Activated gamma-delta T cell treated with Interleukin-2 at 50 U/mL for 16 hours (primary cell): ENCODE measurements around the gene TPX2.

Experiments used
- DNase-seq: peaks from one replicate; pipeline ENCODE4 v3.0.0-alpha.2; 2020

The TPX2 gene, protein sequence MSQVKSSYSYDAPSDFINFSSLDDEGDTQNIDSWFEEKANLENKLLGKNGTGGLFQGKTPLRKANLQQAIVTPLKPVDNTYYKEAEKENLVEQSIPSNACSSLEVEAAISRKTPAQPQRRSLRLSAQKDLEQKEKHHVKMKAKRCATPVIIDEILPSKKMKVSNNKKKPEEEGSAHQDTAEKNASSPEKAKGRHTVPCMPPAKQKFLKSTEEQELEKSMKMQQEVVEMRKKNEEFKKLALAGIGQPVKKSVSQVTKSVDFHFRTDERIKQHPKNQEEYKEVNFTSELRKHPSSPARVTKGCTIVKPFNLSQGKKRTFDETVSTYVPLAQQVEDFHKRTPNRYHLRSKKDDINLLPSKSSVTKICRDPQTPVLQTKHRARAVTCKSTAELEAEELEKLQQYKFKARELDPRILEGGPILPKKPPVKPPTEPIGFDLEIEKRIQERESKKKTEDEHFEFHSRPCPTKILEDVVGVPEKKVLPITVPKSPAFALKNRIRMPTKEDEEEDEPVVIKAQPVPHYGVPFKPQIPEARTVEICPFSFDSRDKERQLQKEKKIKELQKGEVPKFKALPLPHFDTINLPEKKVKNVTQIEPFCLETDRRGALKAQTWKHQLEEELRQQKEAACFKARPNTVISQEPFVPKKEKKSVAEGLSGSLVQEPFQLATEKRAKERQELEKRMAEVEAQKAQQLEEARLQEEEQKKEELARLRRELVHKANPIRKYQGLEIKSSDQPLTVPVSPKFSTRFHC

DNA sequence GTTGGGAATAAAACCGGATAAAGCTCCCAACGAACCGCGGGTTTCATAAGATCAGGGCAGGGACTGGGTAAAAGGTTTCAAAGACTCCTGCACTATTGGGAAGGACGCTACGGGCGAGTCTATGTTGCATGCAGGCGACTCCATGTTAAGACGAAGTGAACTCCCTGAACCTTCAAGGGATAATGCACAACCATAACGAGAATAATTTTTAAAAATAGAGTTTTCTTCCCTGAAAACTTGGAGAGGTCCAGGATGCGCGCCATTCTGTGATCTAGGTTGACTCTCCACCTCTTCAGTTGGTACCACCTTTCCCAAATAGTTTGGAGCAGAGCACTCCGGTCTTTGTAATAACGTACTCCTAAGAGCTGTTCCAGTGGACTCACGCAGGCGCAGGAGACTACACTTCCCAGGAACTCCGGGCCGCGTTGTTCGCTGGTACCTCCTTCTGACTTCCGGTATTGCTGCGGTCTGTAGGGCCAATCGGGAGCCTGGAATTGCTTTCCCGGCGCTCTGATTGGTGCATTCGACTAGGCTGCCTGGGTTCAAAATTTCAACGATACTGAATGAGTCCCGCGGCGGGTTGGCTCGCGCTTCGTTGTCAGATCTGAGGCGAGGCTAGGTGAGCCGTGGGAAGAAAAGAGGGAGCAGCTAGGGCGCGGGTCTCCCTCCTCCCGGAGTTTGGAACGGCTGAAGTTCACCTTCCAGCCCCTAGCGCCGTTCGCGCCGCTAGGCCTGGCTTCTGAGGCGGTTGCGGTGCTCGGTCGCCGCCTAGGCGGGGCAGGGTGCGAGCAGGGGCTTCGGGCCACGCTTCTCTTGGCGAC lies at the start of gene TPX2:
TSS of gene TPX2 (plus strand) at position 562 of the 821 bp plus-strand sequence. CDS start 18,187 bp downstream, outside the sequence.
- DNase-seq, result peak; percentile 71

DNA sequence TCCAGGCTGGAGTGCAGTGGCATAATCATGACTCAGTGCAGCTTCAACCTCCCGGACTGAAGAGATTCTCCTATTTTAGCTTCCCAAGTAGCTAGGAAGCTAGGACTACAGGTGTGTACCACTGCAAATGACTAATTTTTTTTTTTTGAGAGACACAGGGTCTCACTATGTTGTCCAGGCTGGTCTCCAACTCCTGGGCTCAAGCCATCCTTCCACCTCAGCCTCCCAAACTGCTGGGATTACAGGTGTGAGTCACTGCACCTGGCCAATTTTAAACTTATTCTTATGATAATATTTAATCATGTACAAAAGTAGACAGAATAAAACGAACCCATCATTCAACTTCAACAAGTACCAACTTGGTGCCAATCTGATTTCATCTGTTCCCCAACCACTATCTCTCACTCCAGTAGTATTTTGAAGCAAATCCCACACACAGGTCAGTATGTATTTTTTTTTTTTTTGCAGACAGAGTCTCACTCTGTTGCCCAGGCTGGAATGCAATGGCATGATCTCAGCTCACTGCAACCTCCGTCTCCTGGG lies 48.9 kb upstream of the TPX2 start:
- no peak for DNase-seq

DNA sequence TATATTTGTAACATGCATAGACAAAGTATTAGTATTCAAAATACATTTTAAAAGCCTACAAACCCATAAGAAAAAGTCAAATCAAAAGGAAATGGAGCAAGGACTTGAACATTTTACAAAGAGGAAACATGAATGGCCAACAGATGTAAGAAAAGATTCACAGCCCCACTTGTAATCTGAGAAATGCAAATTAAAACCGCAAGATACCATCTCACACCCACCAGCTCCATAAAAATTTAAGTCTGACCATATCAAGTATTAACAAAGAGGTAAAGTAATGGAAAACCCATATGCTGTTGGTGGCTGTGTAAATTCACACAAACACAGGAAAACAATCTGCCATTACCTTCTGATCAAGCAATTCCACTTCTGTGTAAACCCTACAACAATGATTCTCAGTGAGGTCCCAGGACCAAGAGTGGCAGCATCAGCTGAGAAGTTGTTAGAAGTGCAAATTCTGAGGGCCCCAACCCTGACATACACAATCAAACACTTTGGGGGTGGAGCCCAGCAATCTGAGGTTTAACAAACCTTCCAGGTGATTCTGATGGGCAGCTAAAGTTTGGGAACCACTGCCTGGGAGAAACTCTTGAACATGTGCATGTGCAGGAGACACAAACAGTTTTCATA lies 47.3 kb upstream of the TPX2 start:
- DNase-seq, result no peak

DNA sequence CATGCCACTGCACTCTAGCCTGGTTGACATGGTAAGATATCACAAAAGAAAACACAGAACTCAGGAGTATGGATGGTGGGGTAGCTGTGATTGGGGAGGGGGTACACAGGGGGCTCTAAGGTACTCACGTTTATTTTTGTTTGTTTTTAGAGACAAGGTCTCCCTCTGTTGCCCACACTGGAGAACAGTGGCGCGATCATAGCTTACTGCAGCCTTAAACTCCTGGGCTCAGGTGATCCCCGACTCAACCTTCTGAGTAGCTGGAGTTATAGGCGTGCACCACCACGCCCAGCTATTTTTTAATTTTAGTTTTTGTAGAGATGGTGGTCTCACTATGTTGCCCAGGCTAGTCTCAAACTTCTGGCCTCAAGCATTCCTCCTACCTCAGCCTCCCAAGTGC lies 45.7 kb upstream of the TPX2 start:
- DNase-seq, result no peak

DNA sequence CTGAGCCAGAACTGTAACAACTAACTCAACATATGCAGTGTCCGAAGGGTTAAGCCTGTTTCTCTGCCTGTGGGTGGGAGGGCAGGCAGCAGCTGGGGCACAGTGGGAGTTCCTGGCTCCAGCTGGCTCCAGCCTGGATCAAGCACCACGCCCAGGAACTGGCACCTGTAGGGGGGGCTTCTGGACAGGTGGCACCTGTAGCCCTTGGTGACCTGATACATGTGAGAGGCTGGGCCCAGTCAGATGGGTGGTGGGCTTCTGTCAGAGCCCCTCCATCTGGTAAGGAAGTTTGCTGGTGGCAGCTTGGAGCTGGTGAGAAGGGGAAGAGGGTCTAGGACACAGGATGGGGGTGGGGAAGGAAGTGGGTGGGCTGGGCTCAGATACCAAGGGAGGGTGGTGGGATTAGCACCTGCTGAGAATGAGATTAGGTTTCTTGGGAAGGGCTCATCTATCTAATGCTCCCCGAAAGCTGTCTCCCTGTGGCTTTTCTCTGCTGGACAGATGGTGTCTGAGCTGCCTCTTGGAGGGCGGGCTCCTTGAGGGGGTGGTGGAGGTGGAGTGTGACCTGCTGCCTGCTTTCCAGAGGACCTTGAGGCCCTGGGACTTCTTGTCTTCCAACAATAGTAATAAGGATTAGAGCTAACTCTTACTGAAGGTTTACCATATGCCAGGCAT lies 45.0 kb upstream of the TPX2 start:
- no peak for DNase-seq

DNA sequence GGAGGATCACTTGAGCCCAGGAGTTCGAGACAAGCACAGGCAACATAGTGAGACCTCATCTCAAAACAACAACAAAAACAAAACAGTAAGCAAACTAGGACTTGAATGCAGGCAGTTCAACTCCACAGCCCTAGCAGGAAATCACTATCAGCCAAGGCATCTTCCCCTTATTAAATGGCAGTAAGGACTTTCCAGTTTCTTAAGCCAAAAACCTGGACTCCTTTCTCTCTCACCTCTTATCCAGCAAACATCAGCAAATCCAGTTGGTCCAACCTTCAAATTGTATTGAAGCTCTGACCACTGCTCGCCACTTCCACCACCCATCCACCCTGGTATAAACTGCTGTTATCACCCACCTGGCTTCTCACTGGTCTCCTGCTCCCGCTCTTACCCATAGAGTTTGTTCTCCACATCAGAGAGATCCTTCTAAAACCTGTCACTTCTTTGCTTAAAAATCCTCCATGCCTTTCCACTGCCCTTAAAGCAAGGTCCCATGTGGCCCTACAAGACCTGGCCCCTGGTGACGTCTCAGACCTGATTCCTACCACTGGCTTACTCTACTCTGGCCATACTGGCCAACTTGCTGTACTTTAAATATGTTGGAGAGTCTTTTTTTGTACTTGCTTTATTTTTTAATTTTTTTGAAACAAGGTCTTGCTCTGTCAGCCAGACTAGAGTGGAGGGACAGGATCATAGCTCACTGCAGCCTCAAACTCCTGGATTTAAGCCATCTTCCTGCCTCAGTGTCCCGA lies 44.1 kb upstream of the TPX2 start:
- DNase-seq, result no peak

DNA sequence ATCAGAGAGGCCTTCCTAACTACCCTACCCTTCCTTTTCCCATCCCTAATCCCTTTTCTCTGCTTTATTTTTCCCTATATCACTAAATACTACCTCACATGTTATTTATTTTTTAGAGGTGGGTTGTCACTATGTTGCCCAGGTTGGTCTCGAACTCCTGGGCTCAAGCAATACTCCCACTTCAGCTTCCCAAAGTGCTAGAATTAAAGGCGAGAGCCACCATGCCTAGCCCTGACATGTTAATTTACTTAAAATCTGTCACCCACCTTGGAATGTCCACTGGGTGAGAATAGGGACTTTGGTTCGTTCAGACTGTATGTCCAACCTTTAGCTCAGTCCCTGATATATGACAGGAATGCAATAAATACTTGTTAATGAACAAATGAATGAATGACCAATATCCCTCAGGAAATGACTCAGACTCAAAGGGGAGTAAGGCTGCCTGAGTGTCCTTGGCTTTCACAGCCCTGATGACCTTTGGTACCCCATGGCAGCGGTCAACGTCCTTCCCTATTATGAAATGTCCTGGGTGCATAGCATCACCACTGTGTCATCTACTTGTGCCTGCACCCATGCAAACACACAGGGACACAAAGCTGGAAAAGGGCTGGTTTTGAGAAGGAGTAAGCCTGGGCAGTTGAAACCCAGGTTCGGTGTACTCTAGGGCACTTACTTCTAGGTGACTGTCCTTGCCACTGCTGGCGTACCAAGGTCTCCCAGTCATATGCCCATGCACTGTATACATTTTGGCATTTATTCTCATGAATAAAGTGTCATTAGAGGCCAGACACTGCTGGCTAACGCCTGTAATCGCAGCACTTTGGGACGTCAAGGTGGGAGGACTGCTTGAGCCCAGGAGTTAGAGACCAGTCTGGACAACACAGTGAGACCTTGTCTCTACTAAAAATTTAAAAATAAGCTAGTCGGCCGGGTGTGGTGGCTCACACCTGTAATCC lies 43.0 kb upstream of the TPX2 start:
- no peak for DNase-seq

DNA sequence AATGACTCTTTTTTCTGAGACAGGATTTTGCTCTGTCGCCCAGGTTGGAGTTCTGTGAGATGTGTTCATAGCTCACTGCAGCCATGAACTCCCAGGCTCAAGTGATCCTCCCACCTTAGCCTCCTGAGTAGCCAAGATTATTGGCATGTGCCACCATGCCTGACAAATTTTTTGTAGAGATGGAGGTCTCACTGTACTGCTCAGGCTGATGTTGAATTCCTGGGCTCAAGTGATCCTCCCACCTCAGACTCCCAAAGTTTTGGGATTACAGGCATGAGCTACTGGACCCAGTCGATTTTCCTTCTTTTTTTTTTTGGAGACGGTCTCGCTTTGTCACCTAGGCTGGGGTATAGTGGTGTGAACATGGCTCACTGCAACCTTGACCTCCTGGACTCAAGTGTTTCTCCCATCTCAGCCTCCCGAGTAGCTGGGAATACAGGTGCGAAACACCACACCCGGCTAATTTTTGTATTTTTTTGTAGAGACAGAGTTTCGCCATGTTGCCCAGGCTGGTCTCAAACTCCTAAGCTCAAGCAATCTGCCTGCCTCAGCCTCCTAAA lies 40.8 kb upstream of the TPX2 start:
- DNase-seq, result no peak

DNA sequence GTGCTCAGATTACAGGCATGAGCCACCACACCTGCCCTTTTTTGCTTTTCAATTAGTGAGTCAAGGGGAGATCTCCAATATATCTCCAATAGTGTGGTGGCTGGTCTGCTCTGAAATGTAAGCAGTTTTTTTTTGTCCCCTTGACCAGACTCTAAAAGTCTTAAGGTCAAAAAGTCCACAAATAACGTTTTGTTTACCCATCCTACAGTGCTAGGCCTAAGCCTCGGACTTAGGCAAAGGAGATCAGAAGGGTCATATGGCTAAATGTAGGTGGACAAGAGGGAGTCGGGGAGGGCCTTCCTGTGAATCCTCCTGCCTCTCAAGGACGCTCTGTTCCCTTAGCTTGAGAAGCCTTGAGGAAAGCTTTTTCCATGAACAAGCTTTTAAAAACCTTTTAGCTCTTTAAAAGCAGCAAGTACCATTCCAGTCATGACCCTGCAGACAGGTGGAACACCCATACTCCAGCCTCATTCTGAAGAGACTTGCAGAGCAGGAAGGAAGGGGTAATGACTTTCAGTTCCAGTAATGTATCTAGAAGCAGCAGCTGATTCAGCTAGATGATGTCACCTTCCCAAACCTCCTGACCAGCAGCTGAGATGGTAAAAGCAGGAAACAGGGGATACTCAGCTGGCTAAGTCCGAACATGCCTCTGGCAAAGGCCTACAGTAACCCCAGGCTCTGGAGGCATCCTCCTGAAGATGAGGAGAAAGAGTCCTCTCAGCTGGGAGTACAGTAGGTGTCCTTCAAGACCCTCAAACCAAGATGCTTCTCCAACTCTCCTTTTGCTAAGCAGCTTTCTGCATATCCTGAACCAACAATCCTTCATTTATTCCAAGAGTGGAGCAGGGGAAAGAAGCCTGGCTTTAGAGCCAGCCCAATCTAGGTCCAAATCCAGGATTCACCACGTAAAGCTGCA lies 40.0 kb upstream of the TPX2 start:
- DNase-seq, result no peak

DNA sequence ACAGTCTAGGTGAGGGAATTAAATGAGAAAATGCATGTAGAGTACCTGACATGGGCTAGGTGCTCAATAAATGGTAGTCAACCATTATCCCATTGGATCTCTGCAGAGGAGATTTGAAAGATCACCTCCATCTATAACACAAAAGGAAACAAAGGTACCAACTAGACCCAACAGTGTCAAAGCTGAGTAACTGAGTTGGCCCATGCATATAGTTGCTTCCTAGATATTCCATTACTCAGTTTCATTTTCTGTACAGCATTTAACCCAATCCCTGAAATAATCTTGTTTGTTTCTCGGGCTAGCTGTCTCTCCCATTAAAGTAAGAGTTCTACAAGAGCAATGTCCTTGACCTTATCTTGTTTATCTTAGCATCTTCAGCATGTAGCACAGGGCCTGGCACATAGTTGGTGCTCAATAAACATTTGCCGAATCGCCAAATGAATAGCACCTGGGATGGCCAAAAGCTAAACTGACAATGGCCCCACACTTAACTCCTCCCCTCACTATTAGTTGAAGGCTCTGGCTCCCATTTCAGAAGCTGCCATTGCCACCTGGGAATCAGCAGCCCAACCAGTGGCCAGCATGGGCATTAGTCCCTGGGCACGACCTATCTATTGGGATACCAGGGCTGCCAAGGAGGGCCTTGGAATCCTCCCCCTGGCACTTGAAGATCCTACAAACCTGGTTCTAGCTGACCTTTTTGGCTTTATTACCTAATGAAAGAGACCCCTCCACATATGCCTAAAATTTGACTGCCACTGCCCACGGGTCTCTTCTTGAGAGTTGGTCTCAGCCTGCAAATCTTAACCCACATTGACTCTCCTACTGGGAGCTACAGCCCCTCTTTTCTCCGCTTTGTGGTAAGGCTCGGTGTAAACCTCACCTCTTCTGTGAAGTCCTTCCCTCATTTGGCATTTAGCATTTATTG lies 39.0 kb upstream of the TPX2 start:
- DNase-seq, result no peak

DNA sequence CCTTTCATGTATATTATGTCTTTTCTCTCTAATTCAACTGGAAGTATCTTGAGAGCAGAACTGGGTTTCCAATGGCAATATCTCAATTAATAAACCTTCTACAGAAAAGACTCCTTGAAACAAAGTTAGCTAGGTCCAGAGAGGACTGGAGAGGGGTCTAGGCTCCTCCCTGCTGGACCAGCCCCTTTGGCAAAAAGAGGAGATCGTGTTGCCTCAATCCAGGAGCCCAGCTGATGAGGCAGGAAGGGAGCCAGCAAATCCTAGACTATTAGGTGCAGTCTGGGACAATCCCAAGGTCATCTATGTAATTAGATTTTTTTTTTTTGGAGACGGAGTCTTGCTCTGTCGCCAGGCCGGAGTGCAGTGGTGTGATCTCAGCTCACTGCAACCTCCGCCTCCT lies 38.3 kb upstream of the TPX2 start:
- DNase-seq, result no peak

DNA sequence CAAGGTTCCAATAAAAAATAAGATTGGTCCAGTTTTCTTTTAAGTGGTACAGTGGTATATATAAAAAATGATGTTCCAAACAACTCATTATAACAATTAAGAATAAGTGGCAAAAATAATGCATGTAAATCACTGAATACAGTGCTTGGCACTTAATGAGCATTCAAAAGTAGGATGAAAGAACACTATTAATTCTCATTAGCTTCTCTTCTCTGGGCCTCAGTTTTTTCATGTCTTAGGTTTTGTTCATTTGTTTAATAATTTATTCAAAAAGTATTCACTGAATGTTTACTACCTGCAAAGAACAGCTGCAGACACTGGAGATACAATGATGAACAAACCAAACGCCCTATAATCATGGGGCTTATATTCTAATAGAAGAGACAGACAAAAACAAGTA lies 37.5 kb upstream of the TPX2 start:
- no peak for DNase-seq

DNA sequence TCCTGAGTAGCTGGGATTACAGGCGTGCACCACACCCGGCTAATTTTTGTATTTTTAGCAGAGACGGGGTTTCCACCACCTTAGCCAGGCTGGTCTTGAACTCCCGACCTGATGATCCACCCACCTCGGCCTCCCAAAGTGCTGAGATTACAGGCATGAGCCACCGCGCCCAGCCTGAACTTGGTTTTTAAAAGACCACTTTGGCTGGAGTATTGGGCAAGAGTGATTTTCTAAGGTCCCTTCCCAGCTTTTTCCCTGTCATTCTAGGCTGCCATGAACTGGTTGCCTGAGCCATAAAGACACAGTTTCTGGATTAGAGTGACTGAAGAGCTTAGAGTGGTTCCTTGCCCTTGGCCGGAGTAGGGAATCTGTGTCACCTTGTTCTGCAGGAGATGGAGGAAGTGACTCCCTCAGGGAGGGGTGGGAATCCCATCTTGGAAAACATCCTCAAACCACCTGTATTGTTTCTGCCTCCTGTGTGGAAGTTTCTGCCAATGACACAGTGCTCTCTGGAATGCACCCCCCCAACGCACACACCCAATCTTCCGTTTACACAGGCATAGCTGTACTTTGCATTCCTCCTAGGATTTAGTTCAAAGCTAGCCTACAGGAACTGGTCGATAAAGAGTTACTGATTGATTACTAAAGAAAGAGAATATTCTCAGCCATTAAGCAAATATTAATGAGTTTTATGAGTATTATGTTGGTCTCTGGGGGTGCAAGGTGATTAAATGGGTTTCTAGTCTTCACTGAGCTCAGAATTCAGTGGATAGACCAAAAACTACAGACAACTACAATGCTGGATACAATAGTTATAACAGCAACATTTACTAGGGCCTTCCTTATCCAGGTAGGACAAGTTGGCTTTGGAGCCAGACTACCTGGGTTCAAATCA lies 34.6 kb upstream of the TPX2 start:
- no peak for DNase-seq

DNA sequence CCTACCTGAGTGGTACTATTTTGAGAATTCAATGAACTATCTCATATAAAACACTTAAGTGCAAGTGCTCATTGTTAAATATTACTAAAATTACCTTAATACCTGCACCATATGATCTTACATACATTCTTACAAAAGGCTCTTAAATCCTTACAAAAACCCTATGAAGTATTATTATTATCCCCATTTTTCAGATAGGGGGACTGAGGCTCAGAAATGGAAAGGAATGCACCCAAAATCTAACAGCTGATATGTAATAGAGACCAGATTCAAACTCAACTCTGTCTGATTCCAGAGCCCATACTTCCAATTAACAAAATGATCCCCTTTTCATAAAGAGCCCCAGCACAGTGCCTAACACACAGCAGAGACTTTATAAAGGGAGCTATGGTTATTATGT lies 33.9 kb upstream of the TPX2 start:
- no peak for DNase-seq

DNA sequence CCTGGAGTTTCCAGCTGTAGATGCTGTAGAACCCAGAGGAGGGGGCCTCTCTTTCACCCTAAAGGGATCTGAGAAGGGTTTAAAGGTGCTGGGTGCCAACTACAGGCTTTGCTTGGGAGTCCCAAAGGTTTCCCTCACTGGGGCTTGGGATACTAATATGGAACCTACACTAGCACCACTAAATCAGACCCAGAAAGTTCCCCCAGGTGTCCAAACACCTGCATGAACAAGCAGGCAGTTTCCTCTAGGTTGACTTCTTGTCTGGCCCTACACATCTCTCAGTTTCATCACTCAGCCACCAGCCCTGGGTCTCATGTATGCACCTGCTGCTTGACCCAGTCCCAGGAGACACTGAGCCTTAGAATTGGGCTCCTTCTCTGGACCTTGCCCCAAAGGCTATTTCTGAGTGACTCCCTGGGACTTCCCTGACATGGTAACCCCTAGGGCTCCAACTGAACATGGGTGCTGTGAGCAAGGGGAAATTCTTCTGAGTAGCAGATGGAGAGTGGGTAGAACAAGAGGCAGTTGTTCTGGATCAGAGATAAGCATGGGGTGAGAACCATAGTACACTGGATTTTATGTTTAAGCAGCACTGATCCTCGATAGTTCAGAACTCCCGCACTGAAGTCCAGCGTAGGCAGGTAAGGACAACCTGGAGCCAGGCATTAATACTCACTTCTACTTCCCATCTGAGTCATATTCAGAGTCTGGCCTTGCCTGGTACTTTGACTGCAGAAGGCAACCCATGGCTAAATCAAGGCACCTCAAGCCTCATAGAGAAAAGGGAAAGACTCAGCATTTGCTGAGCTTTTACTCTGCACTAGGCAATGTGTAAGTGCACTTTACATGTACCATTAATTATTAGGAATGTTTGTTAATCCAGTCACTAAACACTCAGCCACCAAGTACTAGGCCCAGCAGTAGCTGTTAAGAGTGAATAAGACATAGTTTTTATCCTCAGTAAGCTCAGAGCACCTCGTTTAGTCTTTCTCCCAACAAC lies 33.2 kb upstream of the TPX2 start:
- no peak for DNase-seq
